Ovary (tissue), 3 donors: ENCODE measurements around the gene VPS26C.

Source experiments
- CTCF ChIP-seq, 3 donors: fragments of 450-650 bp in 2 of 3; fragments of 200-600 bp in 1 of 3; IDR thresholded peaks; one replicate each; pipeline versions ENCODE4 v1.5.1 to v1.8.0; 2016 to 2022; ENCODE audit warnings: antibody characterized with exemption in 3 of 3, mild to moderate bottlenecking in 1 of 3
- EP300 ChIP-seq: sonication (generic); formaldehyde crosslinking; IDR thresholded peaks from one replicate; pipeline ENCODE4 v1.6.1; 2017; ENCODE audit warnings: antibody characterized with exemption
- POLR2A ChIP-seq: fragments of 450-650 bp; IDR thresholded peaks from one replicate; pipeline ENCODE4 v1.6.1; 2017; ENCODE audit warnings: antibody characterized with exemption, mild to moderate bottlenecking, moderate library complexity
- donor health status: DM: no; HTN: no; CAD: no.

- no peak for TF ChIP-seq CTCF (IDR thresholded peaks at IDR 0.05)
- no peak for TF ChIP-seq EP300
- no peak for TF ChIP-seq POLR2A
These were observed 17.8 kb downstream of the VPS26C start for GRCh38 chr21:37249112-37249904.
